Measurements from ENCODE around the gene GRAMD1C. TPM values are rescaled to one million over a fixed set of nuclear protein-coding genes. Genes with fewer than 3 reads are reported as not detected.

Gene GRAMD1C
- total RNA-seq, 1 experiment from 2014 or later, result 11.7 TPM

- DNase-seq (ENCODE audit: low read depth), result no peak
Measured at GRCh38 chr3:113852506-113852905, 13.9 kb downstream of the GRAMD1C start.

GRCh38 chr3:113867506-113867905 lies 28.9 kb downstream of the GRAMD1C start:
- peak; percentile 29 for DNase-seq (ENCODE audit: low read depth)

GRCh38 chr3:113873293-113873692 lies 34.7 kb downstream of the GRAMD1C start:
- DNase-seq (ENCODE audit: low read depth), result no peak

- no peak for DNase-seq (ENCODE audit: low read depth)
Measured at GRCh38 chr3:113873814-113874526, 35.4 kb downstream of the GRAMD1C start.

- DNase-seq (ENCODE audit: low read depth), result no peak
Measured at GRCh38 chr3:113878403-113878802, 39.8 kb downstream of the GRAMD1C start.

GRCh38 chr3:113885050-113885449 lies 46.5 kb downstream of the GRAMD1C start:
- no peak for DNase-seq (ENCODE audit: low read depth)

GRCh38 chr3:113890256-113890900 lies 51.8 kb downstream of the GRAMD1C start:
- no peak for DNase-seq (ENCODE audit: low read depth)

- no peak for DNase-seq (ENCODE audit: low read depth)
Measured at GRCh38 chr3:113894927-113895326, 56.3 kb downstream of the GRAMD1C start.

- no peak for DNase-seq (ENCODE audit: low read depth)
Measured at GRCh38 chr3:113895964-113896363, 57.4 kb downstream of the GRAMD1C start.

GRCh38 chr3:113896930-113897329 lies 58.3 kb downstream of the GRAMD1C start:
- DNase-seq (ENCODE audit: low read depth), result no peak

- no peak for DNase-seq (ENCODE audit: low read depth)
Measured at GRCh38 chr3:113897373-113897777, 58.8 kb downstream of the GRAMD1C start.

- DNase-seq (ENCODE audit: low read depth), result no peak
Measured at GRCh38 chr3:113898892-113899291, 60.3 kb downstream of the GRAMD1C start.

- DNase-seq (ENCODE audit: low read depth), result no peak
Measured at GRCh38 chr3:113906568-113907140, 68.1 kb downstream of the GRAMD1C start.

GRCh38 chr3:113908133-113908532 lies 69.5 kb downstream of the GRAMD1C start:
- no peak for DNase-seq (ENCODE audit: low read depth)

GRCh38 chr3:113910966-113911365 lies 72.4 kb downstream of the GRAMD1C start:
- DNase-seq (ENCODE audit: low read depth), result no peak

- DNase-seq (ENCODE audit: low read depth), result peak; percentile 65
Measured at GRCh38 chr3:113912552-113913236, 74.1 kb downstream of the GRAMD1C start.

- DNase-seq (ENCODE audit: low read depth), result peak; percentile 21
Measured at GRCh38 chr3:113914646-113915045, 76.1 kb downstream of the GRAMD1C start.

- no peak for DNase-seq (ENCODE audit: low read depth)
Measured at GRCh38 chr3:113927556-113927955, 89.0 kb downstream of the GRAMD1C start.

GRCh38 chr3:113946831-113947230 lies 108.2 kb downstream of the GRAMD1C start:
- no peak for DNase-seq (ENCODE audit: low read depth)

GRCh38 chr3:113947372-113948014 lies 108.9 kb downstream of the GRAMD1C start, which contains the start of gene ZDHHC23:
ZDHHC23 (plus strand) TSS chr3:113948013; CDS start chr3:113948803, 790 bp downstream.
- DNase-seq (ENCODE audit: low read depth), result peak; percentile 75

GRCh38 chr3:113948015-113948917 lies 109.7 kb downstream of the GRAMD1C start:
- peak; percentile 44 for DNase-seq (ENCODE audit: low read depth)
